Mesendoderm (in vitro differentiated cells): ENCODE measurements around the gene TMPRSS11A.

Source experiments
- DNase-seq: peaks from one replicate; pipeline ENCODE4 v3.0.0; 2013
- H2AK5ac ChIP-seq: 2 replicates; pipeline ENCODE4 v1.6.1; 2013; ENCODE audit warnings: low read length, inconsistent platforms
- H2BK120ac ChIP-seq: 2 replicates; pipeline ENCODE4 v1.6.1; 2013; ENCODE audit warnings: low read depth, mild to moderate bottlenecking, low read length, moderate library complexity, mixed read lengths
- H2BK15ac ChIP-seq: replicated peaks from 2 replicates; pipeline ENCODE4 v1.6.1; 2013; ENCODE audit warnings: low read depth, mild to moderate bottlenecking, moderate library complexity
- H2BK5ac ChIP-seq: 2 replicates; pipeline ENCODE4 v1.6.1; 2013; ENCODE audit warnings: low read length, inconsistent platforms
- H3K18ac ChIP-seq: 2 replicates; pipeline ENCODE4 v1.6.1; 2013; ENCODE audit warnings: mild to moderate bottlenecking, low read length, mixed read lengths
- H3K23ac ChIP-seq: one replicate; pipeline ENCODE4 v1.6.1; 2013; ENCODE audit warnings: low read length
- H3K27ac ChIP-seq: 2 replicates; pipeline ENCODE4 v1.5.1; 2013; ENCODE audit warnings: low read depth, mild to moderate bottlenecking, inconsistent platforms, low read length, moderate library complexity
- H3K27me3 ChIP-seq: 2 replicates; pipeline ENCODE4 v1.6.1; 2013; ENCODE audit warnings: low read length, control low read depth, mild to moderate bottlenecking, inconsistent platforms; ENCODE audit not compliant: insufficient read depth, poor library complexity
- H3K36me3 ChIP-seq: 2 replicates; pipeline ENCODE4 v1.6.1; 2013; ENCODE audit warnings: low read length, inconsistent platforms; ENCODE audit not compliant: control insufficient read depth, insufficient read depth
- H3K4ac ChIP-seq: one replicate; pipeline ENCODE4 v1.6.1; 2013; ENCODE audit warnings: low read depth, mild to moderate bottlenecking, low read length, moderate library complexity
- H3K4me1 ChIP-seq: 2 replicates; pipeline ENCODE4 v1.6.1; 2013; ENCODE audit warnings: low read depth, low read length, inconsistent platforms; ENCODE audit not compliant: control insufficient read depth
- H3K4me2 ChIP-seq: 2 replicates; pipeline ENCODE4 v1.6.1; 2013; ENCODE audit warnings: low read length
- H3K4me3 ChIP-seq: 2 replicates; pipeline ENCODE4 v1.5.1; 2013; ENCODE audit warnings: mild to moderate bottlenecking, low read length
- H3K56ac ChIP-seq: one replicate; pipeline ENCODE4 v1.6.1; 2013; ENCODE audit warnings: low read length
- H3K79me1 ChIP-seq: 2 replicates; pipeline ENCODE4 v1.6.1; 2013; ENCODE audit warnings: low read length, inconsistent platforms
- H3K79me2 ChIP-seq: 2 replicates; pipeline ENCODE4 v1.6.1; 2013; ENCODE audit warnings: mild to moderate bottlenecking, low read length; ENCODE audit not compliant: control insufficient read depth, insufficient read depth
- H3K9ac ChIP-seq: 2 replicates; pipeline ENCODE4 v1.6.1; 2013; ENCODE audit warnings: low read length, inconsistent platforms
- H4K5ac ChIP-seq: one replicate; pipeline ENCODE4 v1.6.1; 2013; ENCODE audit warnings: low read length
- H4K8ac ChIP-seq: one replicate; pipeline ENCODE4 v1.6.1; 2013; ENCODE audit warnings: low read depth, mild to moderate bottlenecking, control low read depth, low read length, moderate library complexity
- WGBS: extraction: QIAGEN DNeasy Blood & Tissue Kit; methylation state at CpG from one replicate; pipeline ENCODE4 v1.1.7; 2013; ENCODE audit warnings: low lambda C conversion rate, missing lambda C conversion rate; ENCODE audit not compliant: insufficient coverage; ENCODE audit errors: extremely low coverage; 5-methylcytosine and 5-hydroxymethylcytosine counted together

TMPRSS11A gene

GRCh38 chr4:67980512-67980911 lies 17.2 kb upstream of the TMPRSS11A start:
- H3K27me3 ChIP-seq, result no peaks in the 10 kb centered on the region
- no peaks in the 10 kb centered on the region for H3K4me1 ChIP-seq
- H3K27ac ChIP-seq, result no peak overlapping the region
- H3K9ac ChIP-seq, result no peak overlapping the region
- H3K4me2 ChIP-seq, result no peak overlapping the region
- no peak overlapping the region for H3K56ac ChIP-seq
- no peak overlapping the region for H4K8ac ChIP-seq
- H3K4me3 ChIP-seq, result no peak overlapping the region
- no peak overlapping the region for H4K5ac ChIP-seq
- WGBS, result no CpG with 5 or more reads among the region's 6 CpGs
- no peak overlapping the region for H3K23ac ChIP-seq
- no peak overlapping the region for H2AK5ac ChIP-seq
- no peak overlapping the region for H2BK15ac ChIP-seq
- no peak overlapping the region for H2BK120ac ChIP-seq
- no peak overlapping the region for H3K18ac ChIP-seq
- no peaks in the 10 kb centered on the region for H3K79me1 ChIP-seq
- DNase-seq, result no peak
- H2BK5ac ChIP-seq, result no peak overlapping the region
- no peaks in the 10 kb centered on the region for H3K36me3 ChIP-seq
- H3K79me2 ChIP-seq, result no peaks in the 10 kb centered on the region
- H3K4ac ChIP-seq, result no peak overlapping the region

GRCh38 chr4:67973608-67974007 lies 10.3 kb upstream of the TMPRSS11A start:
- Histone ChIP-seq H3K79me1 (no peaks in the 10 kb centered on the region), H3K18ac (no peak overlapping the region), H3K4me1 (no peaks in the 10 kb centered on the region), H3K27ac (no peak overlapping the region), H2BK15ac (no peak overlapping the region), H2AK5ac (no peak overlapping the region), H2BK5ac (no peak overlapping the region), H3K4ac (no peak overlapping the region), H4K5ac (no peak overlapping the region), H3K79me2 (no peaks in the 10 kb centered on the region), H3K56ac (no peak overlapping the region), H3K4me2 (no peak overlapping the region), H3K9ac (no peak overlapping the region), H4K8ac (no peak overlapping the region), H2BK120ac (no peak overlapping the region), H3K4me3 (no peak overlapping the region), H3K36me3 (no peaks in the 10 kb centered on the region), H3K27me3 (no peaks in the 10 kb centered on the region), H3K23ac (no peak overlapping the region)
- no peak for DNase-seq
- WGBS, result no CpG with 5 or more reads among the region's 1 CpG

- Histone ChIP-seq H3K27me3 (no peaks in the 10 kb centered on the region), H2BK120ac (no peak overlapping the region), H3K4me2 (no peak overlapping the region), H4K5ac (no peak overlapping the region), H3K4ac (no peak overlapping the region), H3K18ac (no peak overlapping the region), H2BK5ac (no peak overlapping the region), H3K23ac (no peak overlapping the region), H3K4me1 (no peaks in the 10 kb centered on the region), H3K79me2 (no peaks in the 10 kb centered on the region), H3K56ac (no peak overlapping the region), H2AK5ac (no peak overlapping the region), H3K79me1 (no peaks in the 10 kb centered on the region), H3K9ac (no peak overlapping the region), H3K27ac (no peak overlapping the region), H3K4me3 (no peak overlapping the region), H3K36me3 (no peaks in the 10 kb centered on the region), H4K8ac (no peak overlapping the region), H2BK15ac (no peak overlapping the region)
- no peak for DNase-seq
Observed at GRCh38 chr4:67954890-67955289, 8.4 kb downstream of the TMPRSS11A start.

- no peak for DNase-seq
- H2BK15ac ChIP-seq, result no peak overlapping the region
- H4K5ac ChIP-seq, result no peak overlapping the region
- no peak overlapping the region for H3K9ac ChIP-seq
- H3K36me3 ChIP-seq, result no peaks in the 10 kb centered on the region
- H3K18ac ChIP-seq, result no peak overlapping the region
- no peaks in the 10 kb centered on the region for H3K79me1 ChIP-seq
- H4K8ac ChIP-seq, result no peak overlapping the region
- H3K4ac ChIP-seq, result no peak overlapping the region
- H2BK120ac ChIP-seq, result no peak overlapping the region
- H3K79me2 ChIP-seq, result no peaks in the 10 kb centered on the region
- no peaks in the 10 kb centered on the region for H3K27me3 ChIP-seq
- no peaks in the 10 kb centered on the region for H3K4me1 ChIP-seq
- no peak overlapping the region for H2AK5ac ChIP-seq
- WGBS, result no CpG with 5 or more reads among the region's 3 CpGs
- H2BK5ac ChIP-seq, result no peak overlapping the region
- H3K4me3 ChIP-seq, result no peak overlapping the region
- no peak overlapping the region for H3K4me2 ChIP-seq
- no peak overlapping the region for H3K27ac ChIP-seq
- no peak overlapping the region for H3K56ac ChIP-seq
- no peak overlapping the region for H3K23ac ChIP-seq
Observed at GRCh38 chr4:67941074-67941473, 22.2 kb downstream of the TMPRSS11A start.

GRCh38 chr4:67940506-67940905 lies 22.8 kb downstream of the TMPRSS11A start:
- Histone ChIP-seq H3K27ac (no peak overlapping the region), H3K4me1 (no peaks in the 10 kb centered on the region), H3K56ac (no peak overlapping the region), H2BK5ac (no peak overlapping the region), H3K36me3 (no peaks in the 10 kb centered on the region), H3K4me2 (no peak overlapping the region), H3K18ac (no peak overlapping the region), H2BK15ac (no peak overlapping the region), H2BK120ac (no peak overlapping the region), H4K5ac (no peak overlapping the region), H3K27me3 (no peaks in the 10 kb centered on the region), H3K79me2 (no peaks in the 10 kb centered on the region), H3K4me3 (no peak overlapping the region), H3K4ac (no peak overlapping the region), H3K9ac (no peak overlapping the region), H3K79me1 (no peaks in the 10 kb centered on the region), H4K8ac (no peak overlapping the region), H2AK5ac (no peak overlapping the region), H3K23ac (no peak overlapping the region)
- DNase-seq, result no peak
- no CpG with 5 or more reads among the region's 2 CpGs for WGBS

- Histone ChIP-seq H3K4me2 (no peak overlapping the region), H3K4me3 (no peak overlapping the region), H2BK5ac (no peak overlapping the region), H3K27me3 (no peaks in the 10 kb centered on the region), H2BK120ac (no peak overlapping the region), H3K27ac (no peak overlapping the region), H4K8ac (no peak overlapping the region), H3K4me1 (no peaks in the 10 kb centered on the region), H2BK15ac (no peak overlapping the region), H3K79me1 (no peaks in the 10 kb centered on the region), H4K5ac (no peak overlapping the region), H2AK5ac (no peak overlapping the region), H3K36me3 (no peaks in the 10 kb centered on the region), H3K9ac (no peak overlapping the region), H3K18ac (no peak overlapping the region), H3K56ac (no peak overlapping the region), H3K23ac (no peak overlapping the region), H3K4ac (no peak overlapping the region), H3K79me2 (no peaks in the 10 kb centered on the region)
- no CpG with 5 or more reads among the region's 3 CpGs for WGBS
- no peak for DNase-seq
Observed at GRCh38 chr4:67939195-67939594, 24.1 kb downstream of the TMPRSS11A start.
